ENCODE measurements around the gene ELOVL3.

The ELOVL3 gene

DNA sequence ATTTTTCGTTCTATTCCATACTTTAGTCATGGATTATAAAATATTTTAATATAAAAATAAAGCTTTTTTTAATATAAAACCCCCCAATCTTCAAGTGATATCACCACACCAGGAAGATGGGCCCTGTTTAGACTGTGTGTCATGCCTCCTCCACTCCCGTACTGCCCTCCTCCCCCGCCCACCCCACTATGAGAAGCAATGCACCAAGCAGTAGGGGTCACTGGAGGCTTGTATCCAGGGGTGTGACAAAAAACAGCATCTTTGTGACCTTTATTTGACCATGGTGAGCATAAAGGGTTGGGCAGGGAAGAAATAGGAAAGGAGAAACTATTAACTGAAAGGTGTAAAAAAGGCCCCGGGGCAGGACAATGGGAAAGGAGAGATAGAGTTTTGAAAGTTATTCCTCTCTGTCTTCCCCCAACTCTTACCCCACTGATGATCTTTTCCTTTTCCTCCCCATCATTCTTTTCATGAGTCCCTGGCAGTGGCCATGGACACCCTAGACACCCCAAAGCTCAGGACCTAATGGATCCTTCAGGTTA, 11.7 kb downstream of the ELOVL3 start:
- DNase-seq = no peak
- no CpG with 5 or more reads among the region's 4 CpGs for WGBS (ENCODE audit: extremely low coverage, insufficient coverage, insufficient read length)

GRCh38 chr10:102240467-102241031, 14.4 kb downstream of the ELOVL3 start:
- no peak overlapping the region for H3K14ac ChIP-seq (ENCODE audit: low read length)
- H3K79me2 ChIP-seq (ENCODE audit: control insufficient read depth, insufficient read depth, low read length, poor library complexity) = peaks cover 1% of the 10 kb centered on the region
- no CpG with 5 or more reads among the region's 39 CpGs for WGBS (ENCODE audit: extremely low coverage, insufficient coverage, insufficient read length)
- no peak overlapping the region for H2BK12ac ChIP-seq (ENCODE audit: low read length)
- DNase-seq = peak in 1 of 2 donors; percentile 13
- H3K4me3 ChIP-seq (ENCODE audit: low read depth, low read length) = no peak overlapping the region
- H3K36me3 ChIP-seq (ENCODE audit: control insufficient read depth in 1 of 2, insufficient read depth in 2 of 2, low read length in 2 of 2) = no peaks in the 10 kb centered on the region
- peaks cover 6% of the 10 kb centered on the region for H3K9me3 ChIP-seq (ENCODE audit: insufficient read depth, low read depth, low read length)
- H2BK5ac ChIP-seq (ENCODE audit: low read depth, low read length, poor library complexity) = no peak overlapping the region
- no peak overlapping the region for H2AK5ac ChIP-seq (ENCODE audit: low read length)
- H4K12ac ChIP-seq (ENCODE audit: low read depth, low read length) = no peak overlapping the region
- no peak overlapping the region for H3K9ac ChIP-seq (ENCODE audit: low read length)
- peaks cover 36% of the 10 kb centered on the region for H3K27me3 ChIP-seq (ENCODE audit: insufficient read depth, low read length)
- H3K4ac ChIP-seq (ENCODE audit: low read depth, low read length) = no peak overlapping the region
- peaks cover 5% of the 10 kb centered on the region for H3K79me1 ChIP-seq (ENCODE audit: low read length)
- H4K91ac ChIP-seq (ENCODE audit: low read depth, low read length) = no peak overlapping the region
- H3K27ac ChIP-seq (ENCODE audit: low read depth, low read length) = no peak overlapping the region
- H3K23ac ChIP-seq (ENCODE audit: low read length) = no peak overlapping the region
- no peak overlapping the region for H3K18ac ChIP-seq (ENCODE audit: low read length)
- H4K8ac ChIP-seq (ENCODE audit: low read depth, low read length) = no peak overlapping the region
- H3K4me1 ChIP-seq (ENCODE audit: control insufficient read depth in 1 of 2, insufficient read depth in 2 of 2, low read length in 2 of 2) = peaks cover 6 to 13% of the 10 kb centered on the region in 2 experiments
- H2AFZ ChIP-seq (ENCODE audit: insufficient read depth, low read length, poor library complexity) = no peak overlapping the region
- no peak overlapping the region for H2BK120ac ChIP-seq (ENCODE audit: insufficient read depth, low read length, poor library complexity)
- peak overlapping the region; percentile 90 for H3K4me2 ChIP-seq (ENCODE audit: low read length)

More for the DNA sequence above, 11.7 kb downstream of the ELOVL3 start:
- Histone ChIP-seq H3K9me3 (ENCODE audit: insufficient read depth, low read depth, low read length) (peaks cover 6% of the 10 kb centered on the region), H3K4ac (ENCODE audit: low read depth, low read length) (no peak overlapping the region), H3K4me1 (ENCODE audit: control insufficient read depth in 1 of 2, insufficient read depth in 2 of 2, low read length in 2 of 2) (peaks cover 0 to 8% of the 10 kb centered on the region in 2 experiments), H2AFZ (ENCODE audit: insufficient read depth, low read length, poor library complexity) (no peak overlapping the region), H3K27ac (ENCODE audit: low read depth, low read length) (no peak overlapping the region), H3K4me2 (ENCODE audit: low read length) (no peak overlapping the region), H3K23ac (ENCODE audit: low read length) (no peak overlapping the region), H4K91ac (ENCODE audit: low read depth, low read length) (no peak overlapping the region), H3K9ac (ENCODE audit: low read length) (no peak overlapping the region), H3K36me3 (ENCODE audit: control insufficient read depth in 1 of 2, insufficient read depth in 2 of 2, low read length in 2 of 2) (no peaks in the 10 kb centered on the region), H3K79me1 (ENCODE audit: low read length) (no peaks in the 10 kb centered on the region), H3K18ac (ENCODE audit: low read length) (no peak overlapping the region), H2BK12ac (ENCODE audit: low read length) (no peak overlapping the region), H2BK5ac (ENCODE audit: low read depth, low read length, poor library complexity) (no peak overlapping the region), H4K12ac (ENCODE audit: low read depth, low read length) (no peak overlapping the region), H2AK5ac (ENCODE audit: low read length) (no peak overlapping the region), H3K79me2 (ENCODE audit: control insufficient read depth, insufficient read depth, low read length, poor library complexity) (no peaks in the 10 kb centered on the region), H3K14ac (ENCODE audit: low read length) (no peak overlapping the region), H3K4me3 (ENCODE audit: low read depth, low read length) (no peak overlapping the region), H4K8ac (ENCODE audit: low read depth, low read length) (no peak overlapping the region), H3K27me3 (ENCODE audit: insufficient read depth, low read length) (peaks cover 43% of the 10 kb centered on the region), H2BK120ac (ENCODE audit: insufficient read depth, low read length, poor library complexity) (no peak overlapping the region)

DNA sequence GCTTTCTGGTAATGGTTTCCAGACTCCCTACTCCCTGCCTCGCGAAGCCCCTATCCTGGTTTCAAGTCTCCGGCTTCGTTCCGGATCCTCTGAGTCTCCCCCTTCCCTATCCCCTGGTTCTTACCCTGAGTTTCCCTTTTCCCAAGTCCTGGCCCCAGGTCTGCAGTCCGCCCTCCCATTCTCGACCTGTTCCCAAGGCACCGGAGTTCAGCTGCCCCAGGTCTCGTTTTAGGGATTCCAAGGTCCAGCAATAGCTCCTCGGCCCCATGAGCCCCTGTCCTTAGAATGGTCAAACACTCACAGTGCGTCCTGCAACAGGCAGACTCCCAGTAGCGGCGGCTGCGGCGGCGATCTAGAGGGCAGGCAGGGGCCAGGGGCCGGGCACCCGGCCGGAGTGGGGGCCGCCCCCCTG, 14.9 kb downstream of the ELOVL3 start:
- no peak overlapping the region for H2BK5ac ChIP-seq (ENCODE audit: low read depth, low read length, poor library complexity)
- H4K8ac ChIP-seq (ENCODE audit: low read depth, low read length) = no peak overlapping the region
- WGBS (ENCODE audit: extremely low coverage, insufficient coverage, insufficient read length) = no CpG with 5 or more reads among the region's 20 CpGs
- H4K91ac ChIP-seq (ENCODE audit: low read depth, low read length) = no peak overlapping the region
- peak overlapping the region; percentile 33 for H3K4me3 ChIP-seq (ENCODE audit: low read depth, low read length)
- H2BK120ac ChIP-seq (ENCODE audit: insufficient read depth, low read length, poor library complexity) = no peak overlapping the region
- H3K27me3 ChIP-seq (ENCODE audit: insufficient read depth, low read length) = peaks cover 36% of the 10 kb centered on the region
- H2BK12ac ChIP-seq (ENCODE audit: low read length) = no peak overlapping the region
- H4K12ac ChIP-seq (ENCODE audit: low read depth, low read length) = no peak overlapping the region
- no peaks in the 10 kb centered on the region for H3K36me3 ChIP-seq (ENCODE audit: control insufficient read depth in 1 of 2, insufficient read depth in 2 of 2, low read length in 2 of 2)
- no peak overlapping the region for H2AK5ac ChIP-seq (ENCODE audit: low read length)
- H2AFZ ChIP-seq (ENCODE audit: insufficient read depth, low read length, poor library complexity) = no peak overlapping the region
- H3K79me2 ChIP-seq (ENCODE audit: control insufficient read depth, insufficient read depth, low read length, poor library complexity) = peaks cover 4% of the 10 kb centered on the region
- no peak overlapping the region for H3K23ac ChIP-seq (ENCODE audit: low read length)
- no peak overlapping the region for H3K9ac ChIP-seq (ENCODE audit: low read length)
- peaks cover 8% of the 10 kb centered on the region for H3K79me1 ChIP-seq (ENCODE audit: low read length)
- H3K4me2 ChIP-seq (ENCODE audit: low read length) = peak overlapping the region; percentile 90
- H3K4me1 ChIP-seq (ENCODE audit: control insufficient read depth in 1 of 2, insufficient read depth in 2 of 2, low read length in 2 of 2) = peaks cover 6 to 13% of the 10 kb centered on the region in 2 experiments
- no peak overlapping the region for H3K27ac ChIP-seq (ENCODE audit: low read depth, low read length)
- H3K18ac ChIP-seq (ENCODE audit: low read length) = no peak overlapping the region
- DNase-seq = no peak
- H3K4ac ChIP-seq (ENCODE audit: low read depth, low read length) = no peak overlapping the region
- no peak overlapping the region for H3K14ac ChIP-seq (ENCODE audit: low read length)
- H3K9me3 ChIP-seq (ENCODE audit: insufficient read depth, low read depth, low read length) = peaks cover 6% of the 10 kb centered on the region

DNA sequence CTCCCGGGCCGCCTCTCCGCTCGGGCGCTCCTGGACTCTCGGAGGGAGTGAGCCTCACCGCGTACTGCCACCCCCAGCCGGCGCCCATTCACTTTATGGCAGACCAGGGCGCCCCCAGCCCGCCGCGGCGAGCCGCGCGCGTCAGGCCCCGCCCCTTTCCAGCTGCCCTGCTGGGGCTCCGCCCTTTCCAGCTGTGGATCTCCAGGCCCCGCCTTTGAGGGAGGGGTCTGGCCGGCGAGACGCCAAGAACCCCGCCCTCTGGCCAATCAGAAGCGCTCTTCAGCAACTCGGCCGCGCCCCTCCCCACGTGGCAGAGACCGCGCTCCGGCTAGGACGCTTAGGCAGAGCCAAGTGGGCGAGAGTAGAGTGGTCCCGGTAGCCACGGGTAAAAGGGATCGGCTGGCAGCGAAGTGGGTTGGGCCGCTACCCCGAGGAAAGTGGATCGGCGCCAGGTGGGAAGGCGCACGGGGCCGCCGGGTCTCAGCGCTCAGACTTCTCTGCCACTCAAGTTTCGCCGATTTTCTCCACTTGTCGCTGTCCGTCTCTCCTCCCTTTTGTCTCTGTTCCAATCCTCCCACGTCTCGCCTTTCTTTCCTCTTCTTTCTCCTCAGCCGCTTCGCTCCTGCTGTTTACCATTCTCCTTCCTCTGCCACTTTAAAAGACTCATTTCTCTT, 15.5 kb downstream of the ELOVL3 start, which contains the start of gene PITX3:
Gene PITX3, minus strand, starts transcription at position 69 of the 674 bp plus-strand sequence. CDS start 9,432 bp downstream, outside the sequence.
- no peak within 1 kb of the TSS for H3K4ac ChIP-seq (ENCODE audit: low read depth, low read length)
- H3K79me2 ChIP-seq (ENCODE audit: control insufficient read depth, insufficient read depth, low read length, poor library complexity) = peaks cover 4% of the 10 kb centered on the region
- peaks cover 8% of the 10 kb centered on the region for H3K79me1 ChIP-seq (ENCODE audit: low read length)
- H2BK12ac ChIP-seq (ENCODE audit: low read length) = no peak within 1 kb of the TSS
- no peak within 1 kb of the TSS for H2BK120ac ChIP-seq (ENCODE audit: insufficient read depth, low read length, poor library complexity)
- H3K9ac ChIP-seq (ENCODE audit: low read length) = no peak within 1 kb of the TSS
- H2AFZ ChIP-seq (ENCODE audit: insufficient read depth, low read length, poor library complexity) = peak within 1 kb of the TSS; percentile 17
- H3K4me1 ChIP-seq (ENCODE audit: control insufficient read depth in 1 of 2, insufficient read depth in 2 of 2, low read length in 2 of 2) = peaks cover 6 to 15% of the 10 kb centered on the region in 2 experiments
- peak within 1 kb of the TSS; percentile 69 for H3K4me3 ChIP-seq (ENCODE audit: low read depth, low read length)
- peaks cover 6% of the 10 kb centered on the region for H3K9me3 ChIP-seq (ENCODE audit: insufficient read depth, low read depth, low read length)
- no peak within 1 kb of the TSS for H3K14ac ChIP-seq (ENCODE audit: low read length)
- H2AK5ac ChIP-seq (ENCODE audit: low read length) = no peak within 1 kb of the TSS
- H2BK5ac ChIP-seq (ENCODE audit: low read depth, low read length, poor library complexity) = no peak within 1 kb of the TSS
- no peak within 1 kb of the TSS for H4K8ac ChIP-seq (ENCODE audit: low read depth, low read length)
- no peaks in the 10 kb centered on the region for H3K36me3 ChIP-seq (ENCODE audit: control insufficient read depth in 1 of 2, insufficient read depth in 2 of 2, low read length in 2 of 2)
- no peak within 1 kb of the TSS for H4K12ac ChIP-seq (ENCODE audit: low read depth, low read length)
- no peak within 1 kb of the TSS for H3K23ac ChIP-seq (ENCODE audit: low read length)
- no peak within 1 kb of the TSS for H4K91ac ChIP-seq (ENCODE audit: low read depth, low read length)
- peak; percentile 95 to 96 for DNase-seq
- H3K27ac ChIP-seq (ENCODE audit: low read depth, low read length) = no peak within 1 kb of the TSS
- WGBS (ENCODE audit: extremely low coverage, insufficient coverage, insufficient read length) = no CpG with 5 or more reads among the region's 57 CpGs
- H3K27me3 ChIP-seq (ENCODE audit: insufficient read depth, low read length) = peaks cover 36% of the 10 kb centered on the region
- peak within 1 kb of the TSS; percentile 90 for H3K4me2 ChIP-seq (ENCODE audit: low read length)
- no peak within 1 kb of the TSS for H3K18ac ChIP-seq (ENCODE audit: low read length)
